ENCODE results near the gene RPA1.

DNA sequence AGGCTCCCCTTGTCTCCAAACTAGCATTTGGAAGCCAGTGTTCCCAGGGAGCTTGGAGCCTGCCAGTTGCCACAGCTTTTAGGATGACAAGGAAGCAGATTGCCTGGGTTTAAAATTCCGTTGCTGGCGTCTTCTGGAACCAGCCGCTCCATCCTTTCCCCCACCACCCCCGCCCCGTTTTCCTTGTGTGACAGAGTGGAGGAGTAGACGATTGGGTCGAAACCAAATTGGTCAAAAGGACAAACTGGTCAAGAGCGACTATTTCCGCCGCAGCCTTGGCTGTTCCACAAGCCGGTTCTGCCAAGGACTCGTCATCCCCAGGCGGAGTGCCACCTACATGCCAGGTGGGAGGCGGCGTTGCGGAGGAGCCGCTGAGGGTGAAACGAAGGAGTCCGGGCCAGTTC is 91.1 kb downstream of the RPA1 start:
- TF ChIP-seq POLR2AphosphoS5 (IDR thresholded peaks at IDR 0.05; ENCODE audit: low read depth, low read length) (no peak), POLR2A (IDR thresholded peaks at IDR 0.05; ENCODE audit: low read depth, low read length) (no peak)
